Neural crest cell (in vitro differentiated cells): ENCODE results near the gene ZNF366. TPM values are rescaled to one million over a fixed set of nuclear protein-coding genes. Genes with fewer than 3 reads are reported as not detected.
A peak's percentile ranks its signal among the peaks of the same experiment; 100 is the strongest.
"Not testable (repeated sequence)": the region's sequence is repeated elsewhere in the genome, so short reads cannot be mapped to it uniquely, and the experiment has no call there.

Experiments
- DNase-seq: peaks from one replicate; pipeline ENCODE4 v3.0.0; 2021; ENCODE audit warnings: low read depth, mixed read lengths, low spot score
- H3K27ac Mint-ChIP-seq: one replicate; pipeline ENCODE4 v1.8.0; 2021; ENCODE audit warnings: mild to moderate bottlenecking, mixed read lengths; ENCODE audit not compliant: unreplicated experiment
- H3K27me3 Mint-ChIP-seq: 2 replicates; pipeline ENCODE4 v1.8.0; 2021; ENCODE audit warnings: low read depth, mild to moderate bottlenecking, mixed read lengths
- H3K36me3 Mint-ChIP-seq: 2 replicates; pipeline ENCODE4 v1.8.0; 2021; ENCODE audit warnings: low read depth, mild to moderate bottlenecking, mixed read lengths
- H3K4me1 Mint-ChIP-seq: 2 replicates; pipeline ENCODE4 v1.8.0; 2021; ENCODE audit warnings: mixed read lengths
- H3K4me3 Mint-ChIP-seq: one replicate; pipeline ENCODE4 v1.8.0; 2021; ENCODE audit warnings: mild to moderate bottlenecking, mixed read lengths
- H3K9me3 Mint-ChIP-seq: 2 replicates; pipeline ENCODE4 v1.8.0; 2021; ENCODE audit warnings: mixed read lengths
- CTCF ChIP-seq: fragments of 200-600 bp; sonication (generic); conservative IDR thresholded peaks from 2 replicates; pipeline ENCODE4 v1.5.0; 2021; ENCODE audit warnings: antibody characterized with exemption, mild to moderate bottlenecking
- total RNA-seq: library from RNA; stranded (reverse); gene quantifications from 2 replicates; pipeline ENCODE4 v1.2.1, GENCODE V29; 2021

Gene ZNF366
- total RNA-seq, 1 donor from 2014 or later: not detected

- no peaks in the 10 kb centered on the region for H3K9me3 Mint-ChIP-seq
- DNase-seq: no peak
- H3K4me3 Mint-ChIP-seq: no peak overlapping the region
- no peaks in the 10 kb centered on the region for H3K4me1 Mint-ChIP-seq
- no peaks in the 10 kb centered on the region for H3K36me3 Mint-ChIP-seq
- H3K27me3 Mint-ChIP-seq: no peaks in the 10 kb centered on the region
- no peak overlapping the region for H3K27ac Mint-ChIP-seq
- TF ChIP-seq CTCF: no peak
Observed at GRCh38 chr5:72410688-72411295, 96.4 kb downstream of the ZNF366 start.

DNA sequence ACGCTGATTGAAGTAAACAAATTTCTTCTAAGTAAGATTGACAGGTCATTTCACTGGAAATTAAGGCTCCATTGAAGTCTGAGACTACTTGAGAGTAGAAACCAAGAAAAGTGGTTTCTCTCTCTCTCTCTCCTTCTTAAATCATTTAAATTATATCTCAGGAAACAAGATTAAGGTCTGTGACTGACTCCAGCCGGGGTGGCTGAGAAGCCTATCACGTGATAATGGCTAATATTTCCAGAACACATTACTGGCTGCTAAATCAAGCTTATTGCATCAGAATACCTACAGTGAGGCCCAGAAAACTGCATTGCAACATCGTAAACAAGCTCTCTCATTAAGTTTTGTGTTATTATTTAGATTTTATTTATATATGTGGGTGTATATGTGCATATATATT lies 98.6 kb downstream of the ZNF366 start:
- TF ChIP-seq CTCF: no peak
- H3K27ac Mint-ChIP-seq: no peak overlapping the region
- peaks cover 2% of the 10 kb centered on the region for H3K36me3 Mint-ChIP-seq
- DNase-seq: no peak
- H3K4me1 Mint-ChIP-seq: no peaks in the 10 kb centered on the region
- H3K4me3 Mint-ChIP-seq: no peak overlapping the region
- H3K9me3 Mint-ChIP-seq: no peaks in the 10 kb centered on the region
- no peaks in the 10 kb centered on the region for H3K27me3 Mint-ChIP-seq

GRCh38 chr5:72408127-72408526 lies 99.1 kb downstream of the ZNF366 start:
- no peak overlapping the region for H3K27ac Mint-ChIP-seq
- no peak for DNase-seq
- H3K4me1 Mint-ChIP-seq: no peaks in the 10 kb centered on the region
- no peak overlapping the region for H3K4me3 Mint-ChIP-seq
- no peaks in the 10 kb centered on the region for H3K27me3 Mint-ChIP-seq
- no peak for TF ChIP-seq CTCF
- H3K9me3 Mint-ChIP-seq: no peaks in the 10 kb centered on the region
- H3K36me3 Mint-ChIP-seq: peaks cover 2% of the 10 kb centered on the region

- no peaks in the 10 kb centered on the region for H3K27me3 Mint-ChIP-seq
- DNase-seq: no peak
- H3K9me3 Mint-ChIP-seq: no peaks in the 10 kb centered on the region
- no peaks in the 10 kb centered on the region for H3K4me1 Mint-ChIP-seq
- TF ChIP-seq CTCF: no peak
- peaks cover 2% of the 10 kb centered on the region for H3K36me3 Mint-ChIP-seq
- H3K4me3 Mint-ChIP-seq: no peak overlapping the region
- peak overlapping the region; percentile 83 for H3K27ac Mint-ChIP-seq
Observed at GRCh38 chr5:72407541-72407940, 99.7 kb downstream of the ZNF366 start.

GRCh38 chr5:72407078-72407477 lies 100.1 kb downstream of the ZNF366 start:
- no peak overlapping the region for H3K27ac Mint-ChIP-seq

DNA sequence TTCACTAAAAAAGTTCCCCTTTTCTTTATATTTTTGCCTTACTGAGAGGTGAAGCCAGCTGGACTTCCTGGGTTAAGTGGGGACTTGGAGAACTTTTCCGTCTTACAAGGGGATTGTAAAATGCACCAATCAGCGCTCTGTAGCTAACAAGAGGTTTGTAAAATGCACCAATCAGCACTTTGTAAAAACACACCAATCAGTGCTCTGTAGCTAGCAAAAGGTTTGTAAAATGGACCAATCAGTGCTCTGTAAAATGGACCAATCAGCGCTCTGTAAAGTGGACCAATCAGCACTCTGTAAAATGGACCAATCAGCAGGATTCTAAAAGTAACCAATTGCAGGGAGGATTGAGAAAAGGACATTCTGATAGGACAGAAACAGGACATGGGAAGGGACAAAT lies 102.4 kb downstream of the ZNF366 start:
- Mint-ChIP-seq H3K36me3 (peaks cover 19% of the 10 kb centered on the region), H3K9me3 (peaks cover 13% of the 10 kb centered on the region)
- H3K27me3 Mint-ChIP-seq, H3K4me3 Mint-ChIP-seq, DNase-seq, H3K4me1 Mint-ChIP-seq, H3K27ac Mint-ChIP-seq: not testable (repeated sequence)

More at GRCh38 chr5:72407078-72407477, 100.1 kb downstream of the ZNF366 start:
- Mint-ChIP-seq H3K36me3 (peaks cover 4% of the 10 kb centered on the region), H3K4me3 (no peak overlapping the region), H3K9me3 (peaks cover 1% of the 10 kb centered on the region), H3K27me3 (no peaks in the 10 kb centered on the region), H3K4me1 (no peaks in the 10 kb centered on the region)
- no peak for TF ChIP-seq CTCF
- no peak for DNase-seq
